Activated CD8-positive, alpha-beta memory T cell treated with anti-CD3 and anti-CD28 coated beads for 48 hours (primary cell): ENCODE measurements around the gene MAP4K2.

Experiments used
- DNase-seq, 3 experiments: peaks; one replicate each; pipeline ENCODE4 v3.0.0-alpha.2; 2020; ENCODE audit warnings: low read depth in 2 of 3, low spot score in 2 of 3

Gene MAP4K2

DNA sequence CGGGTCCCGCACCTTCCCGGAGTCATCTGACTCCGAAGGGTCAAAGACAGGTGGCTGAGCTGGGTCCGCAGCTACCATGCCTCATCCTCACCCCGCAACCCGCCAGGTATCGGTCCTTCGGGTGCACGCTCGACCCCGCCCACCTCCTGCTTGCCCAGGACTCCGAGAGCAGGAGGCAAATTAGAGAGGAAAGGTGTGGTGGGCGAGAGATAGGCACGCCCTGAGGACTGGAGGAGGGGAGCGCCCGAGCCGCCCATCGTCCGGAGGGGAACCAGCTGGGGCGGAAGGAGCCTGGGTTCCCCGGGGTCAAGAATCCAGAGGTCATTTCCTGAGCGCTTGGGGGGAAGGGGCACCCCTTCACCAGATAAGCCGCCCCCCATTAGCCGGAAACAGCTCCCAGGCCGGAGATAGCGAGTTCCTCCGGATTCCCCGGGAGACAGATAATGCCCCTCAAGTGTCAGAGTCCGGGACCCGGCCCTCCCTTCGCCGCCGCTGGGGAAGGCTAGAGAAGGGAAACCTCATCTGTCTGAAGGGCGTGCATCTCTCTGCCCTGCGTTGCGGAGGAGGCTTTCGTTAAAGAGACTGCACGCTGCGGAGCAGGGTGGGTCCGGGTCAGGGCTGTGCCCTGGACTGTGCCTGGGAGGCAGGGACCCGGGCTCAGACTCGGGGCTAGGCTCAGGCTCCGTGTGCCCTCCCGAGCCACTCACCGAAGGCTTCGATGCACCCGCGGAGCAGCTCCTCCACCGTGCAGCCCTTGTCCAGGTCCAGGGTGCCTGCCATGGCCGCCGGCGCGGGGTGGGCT is 60.7 kb downstream of the MAP4K2 start:
- DNase-seq = no peak

DNA sequence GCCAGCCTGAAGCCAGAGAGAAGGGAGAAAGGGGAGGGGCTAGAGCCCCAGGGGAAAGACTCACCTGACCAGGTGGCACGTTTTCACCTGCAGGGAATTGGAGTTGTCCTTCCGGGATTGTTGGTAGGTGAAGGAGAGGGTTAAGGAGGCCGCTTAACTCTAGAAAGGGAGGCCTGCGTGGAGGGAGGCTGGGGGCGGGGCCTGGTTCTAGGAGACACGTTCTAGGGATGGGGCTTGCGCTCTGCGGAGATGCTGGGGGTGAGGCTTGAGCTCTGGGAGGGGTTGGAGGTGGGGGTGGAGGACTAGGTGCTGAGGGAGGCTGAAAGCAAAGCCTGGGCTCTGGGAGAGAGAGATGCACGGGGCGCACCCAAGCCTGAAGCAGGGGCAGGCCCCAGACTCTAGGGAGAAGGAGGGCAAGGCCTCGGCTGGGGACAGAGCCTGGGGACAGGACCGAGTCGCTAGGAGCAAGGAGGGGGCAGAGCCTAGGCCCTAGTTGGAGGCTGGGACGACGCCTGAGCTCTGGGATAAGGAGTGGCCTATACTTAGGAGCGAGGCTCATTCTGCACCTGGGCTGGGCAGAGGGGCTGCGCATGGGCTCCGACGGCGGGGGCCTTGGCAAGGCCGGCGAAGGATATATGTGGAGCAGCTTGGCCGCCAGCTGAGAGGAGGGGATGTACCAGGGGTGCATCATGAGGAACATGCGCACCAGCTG is 61.5 kb downstream of the MAP4K2 start:
- no peak for DNase-seq

DNA sequence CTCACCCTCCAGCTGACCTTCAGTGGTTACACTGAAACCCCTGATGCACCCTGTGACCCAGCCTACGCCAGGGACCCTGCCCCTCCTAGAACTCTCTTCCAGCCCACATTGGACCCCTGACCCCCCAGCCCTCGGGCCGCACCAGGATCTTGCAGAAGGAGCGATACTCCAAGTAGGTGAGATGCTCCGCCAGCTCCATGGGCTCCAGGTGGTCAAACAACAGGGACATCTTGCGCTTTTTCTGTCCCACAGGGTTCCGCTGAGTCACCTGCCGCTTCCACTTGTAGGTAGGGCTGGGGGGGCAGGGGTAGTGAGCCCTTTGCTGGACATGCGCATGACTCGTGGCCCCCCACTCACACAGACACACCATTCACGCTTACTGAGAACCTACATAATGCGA is 63.1 kb downstream of the MAP4K2 start:
- no peak for DNase-seq

DNA sequence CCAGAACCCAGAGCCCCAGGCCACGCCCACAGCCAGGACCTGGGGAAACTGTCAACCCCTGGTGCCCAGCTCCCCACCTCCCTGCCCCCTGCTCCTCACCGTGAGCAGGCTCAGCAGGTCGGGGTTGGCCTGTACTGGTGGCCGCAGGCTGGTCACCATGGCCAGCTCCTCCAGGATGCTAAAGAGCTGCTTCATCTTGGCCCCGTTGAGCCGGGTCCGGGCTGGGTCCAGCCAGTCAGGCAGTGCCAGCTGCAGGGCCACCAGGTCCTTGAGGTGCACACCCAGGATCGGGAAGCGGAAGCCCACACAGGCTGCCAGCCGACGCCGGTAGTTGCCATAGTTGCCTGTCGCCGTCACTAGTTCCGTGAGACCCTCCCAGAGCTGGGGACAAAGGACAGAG is 66.4 kb downstream of the MAP4K2 start:
- DNase-seq = no peak

DNA sequence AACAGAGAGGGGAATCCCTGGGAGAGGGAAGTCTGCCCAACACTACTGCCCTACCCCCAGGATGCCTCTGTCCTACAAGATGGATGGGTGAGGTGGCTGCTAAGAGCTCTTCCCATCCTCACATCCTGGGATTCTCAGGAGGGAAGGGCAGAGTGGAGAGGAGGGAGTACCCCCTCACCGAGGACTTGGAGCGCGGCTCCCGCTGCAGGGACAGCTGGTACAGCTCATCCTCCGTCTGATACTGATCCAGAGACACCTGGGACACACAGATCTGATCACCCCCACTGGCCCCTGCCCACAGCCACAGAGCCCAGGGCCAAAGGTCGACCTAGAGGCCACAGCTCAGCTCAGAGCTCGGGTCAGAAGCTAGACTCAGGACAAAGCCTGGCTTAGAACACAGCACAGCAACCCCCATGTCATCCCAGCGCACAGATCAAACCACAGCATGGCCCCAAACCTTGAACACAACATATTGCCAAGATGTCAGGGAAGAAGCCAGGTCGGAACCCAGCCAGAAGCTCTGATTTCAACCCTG is 67.2 kb downstream of the MAP4K2 start:
- DNase-seq = no peak
